Caco-2 (cell line): ENCODE data around the gene TRIML1. TPM values are rescaled to one million over a fixed set of nuclear protein-coding genes. Genes with fewer than 3 reads are reported as not detected.

Experiments
- BruUV-seq: library from RNA; stranded (reverse); fragments of 400-500 nt; replicated peaks from 2 replicates; lab custom pipeline; 2021; lab: Mats Ljungman, UMichigan
- CTCF ChIA-PET: fragments of 300-600 bp; sonication (Branson Sonifier 250); formaldehyde crosslinking; loops from one replicate; lab custom pipeline; 2022; ENCODE audit warnings: antibody characterized with exemption; lab: Charles Lee
- POLR2A ChIA-PET: fragments of 300-600 bp; sonication (Branson Sonifier 250); formaldehyde crosslinking; loops from one replicate; lab custom pipeline; 2022; ENCODE audit warnings: antibody characterized with exemption; lab: Charles Lee
- DNase-seq, 2 experiments: peaks; one replicate each; pipeline versions ENCODE4 v3.0.0 to v3.0.0-alpha.2; 2020 to 2022
- H3K27me3 ChIP-seq: replicated peaks from 2 replicates; pipeline ENCODE4 v1.6.0; 2011; ENCODE audit warnings: low read length; ENCODE audit not compliant: control insufficient read depth, insufficient read depth
- H3K36me3 ChIP-seq: 2 replicates; pipeline ENCODE4 v1.5.1; 2011; ENCODE audit warnings: low read length; ENCODE audit not compliant: control insufficient read depth, insufficient read depth
- H3K4me1 ChIP-seq: fragments of 250-450 bp; sonication (Bioruptor Pico); 2 replicates; pipeline ENCODE4 v1.5.1; 2020; ENCODE audit warnings: mild to moderate bottlenecking
- H3K4me3 ChIP-seq: 2 replicates; pipeline ENCODE4 v1.5.1; 2011; ENCODE audit warnings: low read depth, mild to moderate bottlenecking, control low read depth, low read length
- H3K9me3 ChIP-seq: fragments of 250-450 bp; sonication (Bioruptor Pico); 2 replicates; pipeline ENCODE4 v1.5.1; 2020; ENCODE audit warnings: mild to moderate bottlenecking, moderate library complexity
- H3K27ac Mint-ChIP-seq: one replicate; pipeline ENCODE4 v1.8.0; 2022; ENCODE audit warnings: mixed read lengths; ENCODE audit not compliant: unreplicated experiment
- H3K27me3 Mint-ChIP-seq: one replicate; pipeline ENCODE4 v1.8.0; 2022; ENCODE audit warnings: mixed read lengths; ENCODE audit not compliant: insufficient read depth, unreplicated experiment
- H3K36me3 Mint-ChIP-seq: one replicate; pipeline ENCODE4 v1.8.0; 2022; ENCODE audit warnings: mild to moderate bottlenecking, mixed read lengths; ENCODE audit not compliant: insufficient read depth, unreplicated experiment
- H3K4me1 Mint-ChIP-seq: one replicate; pipeline ENCODE4 v1.8.0; 2022; ENCODE audit warnings: low read depth, mixed read lengths; ENCODE audit not compliant: unreplicated experiment
- H3K4me3 Mint-ChIP-seq: one replicate; pipeline ENCODE4 v1.8.0; 2022; ENCODE audit warnings: mild to moderate bottlenecking, moderate library complexity, mixed read lengths; ENCODE audit not compliant: unreplicated experiment
- H3K9me3 Mint-ChIP-seq: one replicate; pipeline ENCODE4 v1.8.0; 2022; ENCODE audit warnings: mixed read lengths; ENCODE audit not compliant: unreplicated experiment
- CTCF ChIP-seq, 2 experiments: fragments of 200-600 bp in 1 of 2; IDR thresholded peaks; 1 replicate in 1 of 2; 2 replicates in 1 of 2; pipeline versions ENCODE4 v1.5.1 to v1.8.0; 2011 to 2022; ENCODE audit warnings: antibody characterized with exemption in 1 of 2, control low read depth in 1 of 2, inconsistent platforms in 1 of 2, low read depth in 1 of 2, low read length in 1 of 2, mild to moderate bottlenecking in 1 of 2, moderate library complexity in 1 of 2; ENCODE audit not compliant: insufficient read depth in 1 of 2, severe bottlenecking in 1 of 2, unreplicated experiment in 1 of 2
- intact Hi-C: fragments of 100-400 bp; cut with micrococcal nuclease; formaldehyde crosslinking; loops from one replicate; pipeline ENCODE4 v1.10.0; 2022; ENCODE audit not compliant: unreplicated experiment
- total RNA-seq: library from RNA; stranded (reverse); gene quantifications from 2 replicates; pipeline ENCODE4 v1.2.3, GENCODE V29; 2022

Gene TRIML1
- total RNA-seq, 1 experiment from 2014 or later, result not detected

- ChIA-PET CTCF (no interaction called here), POLR2A (no interaction called here)
- no peak for TF ChIP-seq CTCF (IDR thresholded peaks at IDR 0.05; ENCODE audit: insufficient read depth in 1 of 2, low read depth in 1 of 2, low read length in 1 of 2, severe bottlenecking in 1 of 2, unreplicated experiment in 1 of 2)
- BruUV-seq, result no TSS peak
- Histone ChIP-seq H3K4me3 (no peak overlapping the region), H3K27me3 (no peaks in the 10 kb centered on the region), H3K9me3 (no peaks in the 10 kb centered on the region), H3K36me3 (no peaks in the 10 kb centered on the region), H3K4me1 (0 out of 2 replicates have a peak, but pooled peaks cover 10% of the 10 kb centered on the region)
- DNase-seq, result no peak
- no peaks in the 10 kb centered on the region for H3K9me3 Mint-ChIP-seq
- H3K4me1 Mint-ChIP-seq, result peaks cover 4% of the 10 kb centered on the region
- no peaks in the 10 kb centered on the region for H3K27me3 Mint-ChIP-seq
- H3K27ac Mint-ChIP-seq, result no peak overlapping the region
- intact Hi-C loops, result no loop called here
- no peak overlapping the region for H3K4me3 Mint-ChIP-seq
- no peaks in the 10 kb centered on the region for H3K36me3 Mint-ChIP-seq
These were observed 7.4 kb downstream of the TRIML1 start for GRCh38 chr4:188146618-188147017.

DNA sequence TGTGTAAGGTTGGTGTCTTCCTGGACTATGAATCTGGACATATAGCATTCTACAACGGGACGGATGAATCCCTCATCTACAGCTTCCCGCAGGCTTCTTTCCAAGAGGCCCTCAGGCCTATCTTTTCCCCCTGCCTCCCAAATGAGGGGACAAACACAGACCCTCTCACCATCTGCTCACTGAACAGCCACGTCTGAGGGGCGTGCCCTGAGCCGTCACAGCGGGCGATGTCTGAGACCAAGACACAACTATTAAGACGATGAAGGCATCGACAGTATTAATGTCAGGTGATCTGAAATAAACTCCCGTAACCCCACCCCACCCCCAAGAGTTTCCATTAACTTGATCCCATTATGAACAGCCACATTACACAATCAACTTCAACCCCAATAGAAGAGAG is 7.9 kb downstream of the TRIML1 start:
- H3K4me1 ChIP-seq, result 0 out of 2 replicates have a peak, but pooled peaks cover 10% of the 10 kb centered on the region
- no peaks in the 10 kb centered on the region for H3K36me3 Mint-ChIP-seq
- H3K4me3 Mint-ChIP-seq, result no peak overlapping the region
- ChIA-PET CTCF (no interaction called here), POLR2A (no interaction called here)
- no TSS peak for BruUV-seq
- DNase-seq, result no peak
- H3K27ac Mint-ChIP-seq, result no peak overlapping the region
- H3K27me3 ChIP-seq, result no peaks in the 10 kb centered on the region
- no peak overlapping the region for H3K4me3 ChIP-seq
- intact Hi-C loops, result no loop called here
- peaks cover 4% of the 10 kb centered on the region for H3K4me1 Mint-ChIP-seq
- no peaks in the 10 kb centered on the region for H3K9me3 Mint-ChIP-seq
- no peak for TF ChIP-seq CTCF (IDR thresholded peaks at IDR 0.05; ENCODE audit: insufficient read depth in 1 of 2, low read depth in 1 of 2, low read length in 1 of 2, severe bottlenecking in 1 of 2, unreplicated experiment in 1 of 2)
- no peaks in the 10 kb centered on the region for H3K9me3 ChIP-seq
- H3K36me3 ChIP-seq, result no peaks in the 10 kb centered on the region
- no peaks in the 10 kb centered on the region for H3K27me3 Mint-ChIP-seq

DNA sequence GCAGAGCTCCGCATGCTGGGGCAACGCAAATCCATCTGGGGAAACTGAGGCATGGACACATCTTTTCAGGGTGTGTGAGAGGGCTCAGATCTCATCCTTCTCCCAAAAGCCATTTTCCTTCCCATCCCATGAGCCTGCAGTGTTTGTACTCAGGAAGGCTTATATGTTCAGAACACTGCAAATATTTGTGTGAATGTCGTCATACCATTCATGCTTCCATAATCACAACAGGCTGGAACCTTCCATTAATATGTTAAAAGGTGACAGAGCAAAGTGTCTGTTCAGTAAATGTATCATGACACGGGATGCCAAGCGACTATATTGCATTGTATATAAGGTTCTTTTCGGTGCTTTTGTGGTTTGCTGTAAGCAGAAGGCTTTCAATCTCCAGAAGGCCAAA is 8.5 kb downstream of the TRIML1 start:
- H3K27me3 ChIP-seq, result no peaks in the 10 kb centered on the region
- H3K4me1 ChIP-seq, result 0 out of 2 replicates have a peak, but pooled peaks cover 10% of the 10 kb centered on the region
- Mint-ChIP-seq H3K4me1 (peaks cover 4% of the 10 kb centered on the region), H3K36me3 (no peaks in the 10 kb centered on the region), H3K4me3 (no peak overlapping the region), H3K27ac (no peak overlapping the region), H3K27me3 (no peaks in the 10 kb centered on the region), H3K9me3 (no peaks in the 10 kb centered on the region)
- intact Hi-C loops, result no loop called here
- no peaks in the 10 kb centered on the region for H3K9me3 ChIP-seq
- CTCF ChIA-PET, result no interaction called here
- H3K4me3 ChIP-seq, result no peak overlapping the region
- DNase-seq, result no peak
- BruUV-seq, result no TSS peak
- no peaks in the 10 kb centered on the region for H3K36me3 ChIP-seq
- no peak for TF ChIP-seq CTCF (IDR thresholded peaks at IDR 0.05; ENCODE audit: insufficient read depth in 1 of 2, low read depth in 1 of 2, low read length in 1 of 2, severe bottlenecking in 1 of 2, unreplicated experiment in 1 of 2)
- POLR2A ChIA-PET, result no interaction called here
